HG02973 (cell line): ENCODE measurements around the gene PLB1.

ENCODE experiments used
- ATAC-seq: cut with Tn5 transposase; IDR thresholded peaks from one replicate; pipeline ENCODE4 v1.9.1; 2021; ENCODE audit warnings: moderate library complexity; ENCODE audit not compliant: unreplicated experiment

Gene PLB1

GRCh38 chr2:28587526-28588291 is 91.8 kb downstream of the PLB1 start:
- ATAC-seq = no peak

GRCh38 chr2:28588292-28588670 is 92.4 kb downstream of the PLB1 start:
- no peak for ATAC-seq

DNA sequence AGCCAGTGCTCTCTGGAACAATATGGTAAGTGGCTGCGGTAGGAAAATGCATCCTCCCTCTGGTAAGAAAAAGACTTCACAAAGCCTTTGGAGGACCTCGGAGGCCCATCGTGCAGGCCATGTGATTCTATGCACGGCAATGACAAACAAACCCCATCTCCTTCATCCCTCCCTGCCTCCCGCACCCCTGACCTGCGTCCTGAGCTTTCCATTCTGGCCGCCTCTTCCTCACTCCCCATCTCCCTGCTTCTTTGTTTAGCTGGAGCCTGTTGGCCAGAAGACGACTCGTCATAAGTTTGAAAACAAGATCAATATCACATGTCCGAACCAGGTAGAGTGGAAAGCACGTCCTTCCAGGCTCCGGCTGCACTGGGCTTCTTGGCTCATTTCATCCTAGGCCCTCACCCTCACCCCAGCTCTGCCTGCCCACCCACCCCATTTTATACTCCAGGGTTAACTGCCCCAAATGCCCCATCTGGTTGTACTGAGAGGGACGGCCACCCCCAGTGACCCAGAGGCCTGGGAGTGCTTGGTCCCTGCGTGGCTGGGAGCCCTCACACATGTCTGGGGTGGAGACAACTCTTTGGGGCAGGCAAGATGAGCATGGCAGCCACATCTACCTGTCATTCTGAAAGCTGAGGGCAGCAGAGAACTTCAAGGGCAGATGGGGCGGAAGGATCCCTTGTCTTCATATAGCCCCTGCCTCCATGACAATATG is 94.0 kb downstream of the PLB1 start:
- no peak for ATAC-seq

- no peak for ATAC-seq
Measured at GRCh38 chr2:28590496-28591301, 94.8 kb downstream of the PLB1 start.

DNA sequence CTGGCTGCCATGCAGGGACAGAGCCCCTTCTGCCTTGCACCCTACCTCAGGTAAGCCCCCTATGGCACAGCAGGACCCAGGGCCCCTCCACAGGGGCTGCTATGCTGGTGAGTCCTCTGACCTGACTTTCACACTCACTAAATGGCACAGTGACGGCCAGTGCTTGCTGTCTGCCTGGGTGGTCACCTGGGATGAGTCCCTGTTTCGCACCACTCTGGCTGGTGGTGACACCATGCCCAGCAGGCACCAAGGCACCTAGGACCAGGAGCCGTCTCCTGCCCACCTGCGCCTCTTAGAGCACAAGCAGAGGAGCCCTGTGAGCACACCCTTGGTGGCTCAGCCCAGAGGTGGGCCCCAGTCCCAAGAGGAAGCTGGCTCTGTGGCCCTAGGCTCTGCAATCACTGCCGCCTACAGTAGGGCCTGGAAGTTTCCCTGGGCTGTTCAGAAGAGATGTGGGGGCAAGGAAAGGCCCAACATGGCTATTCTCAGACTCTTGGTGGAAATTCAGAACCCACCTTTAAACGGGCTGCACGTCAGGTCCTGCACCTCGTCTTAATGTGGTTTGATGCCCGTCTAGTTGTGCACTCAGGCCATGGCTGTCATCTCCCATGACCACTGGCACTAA is 96.0 kb downstream of the PLB1 start:
- no peak for ATAC-seq

- ATAC-seq = no peak
Measured at GRCh38 chr2:28592481-28592880, 96.6 kb downstream of the PLB1 start.

- no peak for ATAC-seq
Measured at GRCh38 chr2:28593160-28593755, 97.4 kb downstream of the PLB1 start.

GRCh38 chr2:28594000-28594331 is 98.1 kb downstream of the PLB1 start:
- ATAC-seq = no peak

DNA sequence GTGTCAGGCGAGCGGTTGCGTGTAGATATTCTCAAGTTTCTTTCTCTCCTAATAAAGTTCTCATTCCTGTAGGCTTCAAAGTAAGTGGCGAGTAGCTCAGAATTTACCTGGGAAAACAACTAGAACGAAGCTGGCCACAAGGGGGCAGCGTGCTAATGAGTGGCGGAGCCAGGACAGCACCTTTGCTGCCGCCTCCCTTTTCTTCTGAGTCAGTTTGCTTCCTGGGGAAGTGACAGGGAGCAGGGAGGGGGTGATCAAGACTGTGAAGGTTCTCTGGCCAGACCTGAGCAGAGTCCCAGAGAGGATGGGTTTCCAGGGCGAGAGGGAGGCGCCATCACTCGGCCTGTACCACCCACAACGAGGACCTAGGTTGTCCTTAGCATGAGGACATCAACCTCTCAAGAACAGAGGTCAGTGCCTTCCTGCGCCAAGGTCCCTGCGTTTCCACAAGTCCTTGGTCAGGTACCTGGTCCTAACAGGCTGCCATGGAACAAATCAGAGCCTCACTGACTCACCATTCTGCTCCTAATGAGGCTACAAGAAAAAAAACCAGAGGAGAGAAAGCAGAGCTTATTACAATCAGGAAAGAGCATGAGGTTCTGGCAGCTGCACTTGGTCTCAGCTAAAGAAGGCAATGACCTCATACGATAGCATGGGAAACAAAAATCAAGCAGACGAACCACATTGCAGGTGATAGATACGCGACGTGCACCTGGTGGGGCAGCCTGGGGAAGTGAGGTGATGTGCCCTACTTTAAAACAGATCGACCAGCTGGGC is 98.7 kb downstream of the PLB1 start:
- ATAC-seq = no peak

DNA sequence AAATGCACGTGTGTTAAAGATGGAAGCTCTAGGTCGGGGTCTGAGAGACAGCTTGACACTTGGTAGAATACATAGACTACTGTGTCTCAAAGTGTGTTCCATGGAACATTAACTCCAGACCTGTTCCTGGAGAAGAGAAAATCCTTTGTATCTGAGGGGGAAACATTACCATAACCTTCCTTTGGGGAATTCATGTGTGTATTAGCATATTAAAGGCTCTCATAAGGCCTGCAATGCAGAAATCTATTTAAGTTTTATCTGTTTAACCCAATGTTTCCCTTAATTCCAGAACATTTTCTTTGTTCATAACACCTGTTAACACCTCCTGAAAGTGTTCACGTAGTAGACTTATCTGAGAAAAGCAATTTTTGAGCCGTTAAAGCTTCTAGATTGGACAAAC is 99.5 kb downstream of the PLB1 start:
- no peak for ATAC-seq

GRCh38 chr2:28598484-28598883 is 102.6 kb downstream of the PLB1 start:
- ATAC-seq = no peak

- no peak for ATAC-seq
Measured at GRCh38 chr2:28600181-28600580, 104.3 kb downstream of the PLB1 start.

- ATAC-seq = no peak
Measured at GRCh38 chr2:28601616-28602015, 105.8 kb downstream of the PLB1 start.

DNA sequence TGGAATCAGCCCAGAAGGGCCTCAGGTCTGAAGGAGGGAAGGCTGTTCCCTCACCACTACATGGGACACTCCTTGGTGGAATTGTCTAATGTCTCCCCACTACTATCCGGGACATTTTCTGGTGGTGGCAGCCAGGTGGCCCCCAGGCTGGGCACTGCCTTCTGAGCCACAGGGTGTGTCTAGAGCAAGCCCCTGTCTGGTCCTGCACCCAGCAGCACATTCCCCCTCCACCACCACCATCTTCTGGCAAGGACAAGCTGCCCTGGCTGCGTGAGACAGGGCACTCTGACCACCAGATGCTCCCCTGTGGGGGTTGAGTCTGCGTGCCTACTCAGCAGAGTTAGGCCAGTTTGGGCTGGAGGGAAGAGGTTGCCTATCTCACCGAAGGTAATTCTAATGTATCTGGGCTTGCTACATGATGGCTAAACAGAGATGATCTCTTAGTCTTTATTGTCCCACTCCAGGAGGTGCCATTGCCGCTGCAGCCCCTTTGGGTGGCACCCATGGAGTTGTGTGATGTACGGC is 106.3 kb downstream of the PLB1 start:
- no peak for ATAC-seq

GRCh38 chr2:28602751-28603639 is 107.1 kb downstream of the PLB1 start:
- no peak for ATAC-seq

- ATAC-seq = no peak
Measured at GRCh38 chr2:28603821-28604220, 108.0 kb downstream of the PLB1 start.

DNA sequence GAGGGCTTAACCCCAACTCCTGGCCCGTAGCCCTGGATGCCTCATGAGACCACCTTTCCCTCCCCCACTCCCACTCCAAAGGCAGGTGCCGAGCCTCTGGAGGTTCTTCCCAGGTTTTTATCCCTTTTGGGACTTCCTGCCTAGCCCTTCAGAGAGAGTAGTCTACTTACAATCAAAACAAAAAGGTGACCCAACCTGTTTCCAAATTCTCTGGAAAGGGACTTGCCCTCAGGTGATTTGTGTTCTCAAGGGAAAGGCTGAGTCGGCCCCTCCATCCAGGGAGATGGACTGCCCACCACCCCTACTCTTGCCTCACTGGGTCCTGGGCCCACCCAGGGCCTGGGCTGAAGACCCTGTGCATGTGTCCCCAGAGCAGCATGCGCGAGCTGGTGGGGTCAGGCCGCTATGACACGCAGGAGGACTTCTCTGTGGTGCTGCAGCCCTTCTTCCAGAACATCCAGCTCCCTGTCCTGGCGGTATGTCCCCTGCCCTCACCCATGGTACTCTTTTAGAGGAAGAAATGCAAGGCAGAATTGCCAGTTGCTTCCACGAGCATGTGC is 108.5 kb downstream of the PLB1 start:
- ATAC-seq = no peak

DNA sequence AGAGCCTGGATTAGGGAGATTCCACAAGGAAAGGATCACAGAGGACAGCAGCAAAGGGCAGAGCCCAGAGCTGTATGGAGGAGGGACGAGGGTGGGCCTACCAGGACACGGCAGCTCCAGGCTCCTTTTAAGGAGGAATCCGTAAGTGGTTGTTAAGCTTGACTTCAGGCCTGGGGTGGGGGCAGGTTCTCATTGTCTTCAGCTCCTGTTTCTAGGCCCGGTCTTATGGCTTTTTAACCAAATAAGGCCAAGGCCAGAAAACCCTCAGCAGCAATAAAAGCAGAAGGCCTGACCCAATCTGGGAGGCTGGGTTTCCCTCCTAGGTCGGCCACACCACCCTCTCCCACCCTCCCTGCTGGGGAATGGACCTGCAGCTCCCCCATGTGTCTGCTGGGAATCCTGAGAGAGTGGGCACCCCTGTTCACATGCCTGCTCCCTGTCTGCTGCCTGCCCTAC is 111.2 kb downstream of the PLB1 start:
- ATAC-seq = no peak
